ENCODE data around the gene IQGAP2.
"Not testable (repeated sequence)": the region's sequence is repeated elsewhere in the genome, so short reads cannot be mapped to it uniquely, and the experiment has no call there.

Gene IQGAP2

GRCh38 chr5:76545184-76545583 is 142.1 kb downstream of the IQGAP2 start:
- DNase-seq, result no peak

GRCh38 chr5:76546497-76547102 is 143.5 kb downstream of the IQGAP2 start:
- DNase-seq, result peak; percentile 95

GRCh38 chr5:76547242-76547890 is 144.3 kb downstream of the IQGAP2 start:
- peak; percentile 99 for DNase-seq

GRCh38 chr5:76547891-76548524 is 144.9 kb downstream of the IQGAP2 start:
- peak; percentile 30 for DNase-seq

- no peak for DNase-seq
Observed at GRCh38 chr5:76548525-76549229, 145.6 kb downstream of the IQGAP2 start.

- DNase-seq, result not testable (repeated sequence)
Observed at GRCh38 chr5:76550881-76551280, 147.8 kb downstream of the IQGAP2 start.

GRCh38 chr5:76552546-76552945 is 149.5 kb downstream of the IQGAP2 start:
- DNase-seq, result no peak

GRCh38 chr5:76553251-76553650 is 150.2 kb downstream of the IQGAP2 start:
- DNase-seq, result no peak

GRCh38 chr5:76555114-76555513 is 152.0 kb downstream of the IQGAP2 start:
- DNase-seq, result no peak

- no peak for DNase-seq
Observed at GRCh38 chr5:76555717-76556116, 152.6 kb downstream of the IQGAP2 start.

GRCh38 chr5:76556511-76557221 is 153.6 kb downstream of the IQGAP2 start:
- peak; percentile 45 for DNase-seq

- no peak for DNase-seq
Observed at GRCh38 chr5:76560952-76561891, 158.1 kb downstream of the IQGAP2 start.

- DNase-seq, result no peak
Observed at GRCh38 chr5:76561959-76562358, 158.9 kb downstream of the IQGAP2 start.

GRCh38 chr5:76565009-76565408 is 161.9 kb downstream of the IQGAP2 start:
- DNase-seq, result peak; percentile 86

- DNase-seq, result no peak
Observed at GRCh38 chr5:76570153-76570552, 167.1 kb downstream of the IQGAP2 start.

- DNase-seq, result peak; percentile 65
Observed at GRCh38 chr5:76571559-76571958, 168.5 kb downstream of the IQGAP2 start.

GRCh38 chr5:76576450-76576849 is 173.4 kb downstream of the IQGAP2 start:
- DNase-seq, result no peak

GRCh38 chr5:76576996-76577395 is 173.9 kb downstream of the IQGAP2 start:
- no peak for DNase-seq

GRCh38 chr5:76579166-76579937 is 176.3 kb downstream of the IQGAP2 start:
- peak; percentile 78 for DNase-seq

- DNase-seq, result no peak
Observed at GRCh38 chr5:76580981-76581380, 177.9 kb downstream of the IQGAP2 start.
